ENCODE measurements around the gene ABCA10.
A peak's percentile ranks its signal among the peaks of the same experiment; 100 is the strongest.

The ABCA10 gene

DNA sequence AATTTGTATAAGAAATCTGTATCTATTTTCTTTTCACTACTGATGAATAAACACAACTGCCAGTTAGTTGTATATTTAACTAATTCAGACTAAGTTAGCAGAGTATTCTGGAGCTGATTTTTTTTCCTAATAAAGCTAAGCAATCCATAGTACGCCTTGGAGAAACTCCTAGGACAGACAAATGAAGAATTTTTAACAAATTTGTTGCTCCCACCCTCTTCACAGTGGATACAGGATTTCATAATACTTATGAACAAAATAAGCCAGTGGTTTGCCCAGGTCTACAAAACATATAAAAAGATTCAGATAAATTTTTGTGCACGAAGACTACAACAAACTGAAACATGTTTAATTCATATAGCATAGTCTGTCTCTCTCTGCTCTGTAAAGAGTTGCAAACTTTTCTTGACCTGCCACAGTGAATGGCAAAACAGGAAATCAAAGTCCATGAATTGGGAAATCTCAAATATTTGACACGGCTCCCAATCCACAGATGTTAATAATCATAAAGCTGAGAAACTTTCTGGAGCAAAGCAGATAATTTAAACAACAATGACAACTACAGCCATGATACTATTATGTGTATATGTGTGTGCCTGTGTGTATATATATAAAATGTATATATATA, 86.3 kb downstream of the ABCA10 start:
- no peak overlapping the region for H3K4me3 ChIP-seq (ENCODE audit: low read depth, low read length)
- no peak for TF ChIP-seq CTCF (IDR thresholded peaks at IDR 0.05; ENCODE audit: low read depth, low read length)
- in situ Hi-C loops (cut with HindIII; ENCODE audit: low sequenced_read_pairs), result no loop called here
- DNase-seq (ENCODE audit: low read depth, low spot score), result peak; percentile 23

- in situ Hi-C loops (cut with HindIII; ENCODE audit: low sequenced_read_pairs), result no loop called here
- no peak for TF ChIP-seq CTCF (IDR thresholded peaks at IDR 0.05; ENCODE audit: low read depth, low read length)
- peak; percentile 35 for DNase-seq (ENCODE audit: low read depth, low spot score)
- no peak within 1 kb of the TSS for H3K4me3 ChIP-seq (ENCODE audit: low read depth, low read length)
Measured at GRCh38 chr17:69141431-69142174, 87.0 kb downstream of the ABCA10 start, which contains the start of gene ABCA6. ABCA6 (minus strand) TSS chr17:69141895; CDS start chr17:69140703, 1,192 bp downstream.

DNA sequence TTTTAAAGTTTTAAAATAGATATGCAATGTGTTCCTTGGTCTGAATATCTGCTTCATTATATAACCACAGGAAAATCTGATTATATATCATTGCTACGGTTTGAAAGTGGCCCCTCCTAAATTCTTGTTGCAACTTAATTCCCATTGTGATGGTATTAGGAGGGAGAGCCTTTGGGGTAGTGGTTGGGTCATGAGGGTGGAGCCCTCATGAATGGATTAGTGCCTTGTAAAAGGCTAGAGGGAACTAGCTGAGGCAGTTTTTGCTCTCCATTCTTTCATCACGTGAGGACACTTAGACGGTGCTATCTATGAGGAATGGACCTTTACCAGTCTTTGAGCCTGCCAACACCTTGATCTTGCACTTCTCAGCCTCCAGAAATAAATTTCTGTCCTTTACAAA, 94.5 kb downstream of the ABCA10 start:
- no peak overlapping the region for H3K4me3 ChIP-seq (ENCODE audit: low read depth, low read length)
- DNase-seq (ENCODE audit: low read depth, low spot score), result no peak
- in situ Hi-C loops (cut with HindIII; ENCODE audit: low sequenced_read_pairs), result no loop called here
- TF ChIP-seq CTCF (IDR thresholded peaks at IDR 0.05; ENCODE audit: low read depth, low read length), result no peak

DNA sequence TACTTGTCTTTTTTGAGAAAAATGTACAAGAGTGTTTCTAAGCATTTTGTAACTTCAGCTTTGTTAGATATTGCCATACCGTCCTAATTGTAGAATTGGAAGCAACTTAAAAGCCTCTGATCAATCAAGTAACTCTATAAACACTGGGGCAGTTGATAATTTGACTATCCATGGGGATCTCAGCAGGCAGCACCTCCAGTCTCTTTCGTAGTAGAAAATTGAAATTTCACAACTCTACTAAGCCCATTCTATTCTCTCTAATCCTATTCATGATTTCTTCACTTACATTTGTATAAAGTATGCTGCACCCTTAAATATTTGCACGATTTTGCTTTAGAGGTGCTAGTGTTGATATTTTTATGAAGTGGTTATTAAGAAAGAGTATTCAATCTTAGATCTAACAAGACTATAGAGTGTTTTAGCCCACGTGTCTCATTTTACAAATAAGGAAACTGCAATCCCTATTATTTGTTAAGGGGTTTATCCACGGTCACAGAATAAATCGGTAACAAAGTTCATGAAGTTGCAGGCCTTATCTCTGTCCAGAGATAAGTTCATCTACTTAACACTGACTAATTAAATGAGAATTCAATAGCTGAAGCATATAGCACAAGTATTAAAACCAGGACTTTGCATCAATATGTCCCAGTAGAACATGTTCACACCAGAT, 97.9 kb downstream of the ABCA10 start:
- in situ Hi-C loops (cut with HindIII; ENCODE audit: low sequenced_read_pairs), result no loop called here
- DNase-seq (ENCODE audit: low read depth, low spot score), result no peak
- no peak for TF ChIP-seq CTCF (IDR thresholded peaks at IDR 0.05; ENCODE audit: low read depth, low read length)
- no peak overlapping the region for H3K4me3 ChIP-seq (ENCODE audit: low read depth, low read length)

- in situ Hi-C loops (cut with HindIII; ENCODE audit: low sequenced_read_pairs), result no loop called here
- no peak overlapping the region for H3K4me3 ChIP-seq (ENCODE audit: low read depth, low read length)
- DNase-seq (ENCODE audit: low read depth, low spot score), result no peak
- TF ChIP-seq CTCF (IDR thresholded peaks at IDR 0.05; ENCODE audit: low read depth, low read length), result no peak
Measured at GRCh38 chr17:69123626-69124025, 105.0 kb downstream of the ABCA10 start.

DNA sequence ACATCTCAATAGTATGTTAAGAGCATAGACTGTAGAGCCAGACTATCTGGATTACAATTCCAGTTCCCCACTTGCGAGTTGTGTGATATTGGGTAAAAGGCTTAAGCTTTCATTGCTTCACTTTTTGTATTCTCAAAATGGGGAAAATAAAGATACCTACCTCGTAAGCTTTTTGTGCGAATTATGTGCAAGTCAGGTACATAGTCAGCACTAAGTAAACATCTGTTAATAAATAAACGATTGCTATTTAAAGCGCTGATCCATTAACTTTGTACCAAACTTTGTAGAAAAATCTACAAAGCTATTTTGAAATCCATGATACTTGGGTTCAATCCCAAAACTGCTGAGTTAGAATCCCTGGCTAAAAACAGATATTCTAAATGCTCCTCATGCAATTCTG, 106.6 kb downstream of the ABCA10 start:
- TF ChIP-seq CTCF (IDR thresholded peaks at IDR 0.05; ENCODE audit: low read depth, low read length), result no peak
- in situ Hi-C loops (cut with HindIII; ENCODE audit: low sequenced_read_pairs), result no loop called here
- no peak for DNase-seq (ENCODE audit: low read depth, low spot score)
- H3K4me3 ChIP-seq (ENCODE audit: low read depth, low read length), result no peak overlapping the region

Data from astrocyte of the spinal cord (primary cell).